ENCODE measurements around the gene CNTRL. TPM values are rescaled to one million over a fixed set of nuclear protein-coding genes. Genes with fewer than 3 reads are reported as not detected.

The CNTRL gene
- total and polyA plus RNA-seq, 2 experiments from 2014 or later: 3.4 to 7.9 TPM

- WGBS (ENCODE audit: low lambda C conversion rate, missing lambda C conversion rate): 90% methylated on average over 3 of the region's 3 CpGs
- DNase-seq (ENCODE audit: low spot score): no peak
- H3K9me3 ChIP-seq (ENCODE audit: low read depth): no peaks in the 10 kb centered on the region
- H3K79me2 ChIP-seq: no peaks in the 10 kb centered on the region
- no peaks in the 10 kb centered on the region for H4K20me1 ChIP-seq (ENCODE audit: insufficient read depth, poor library complexity, severe bottlenecking)
- no peak overlapping the region for H2AFZ ChIP-seq
- no peak overlapping the region for H3K4me3 ChIP-seq
- H3K27me3 ChIP-seq: no peaks in the 10 kb centered on the region
- TF ChIP-seq EZH2phosphoT487 (IDR thresholded peaks at IDR 0.05; ENCODE audit: low read depth, severe bottlenecking, unreplicated experiment): no peak
- no peak for TF ChIP-seq CTCF (IDR thresholded peaks at IDR 0.05; ENCODE audit: poor library complexity)
- TF ChIP-seq EZH2 (IDR thresholded peaks at IDR 0.05; ENCODE audit: borderline replicate concordance): no peak
- H3K36me3 ChIP-seq (replicated peaks; ENCODE audit: insufficient read depth, low read depth): no peaks in the 10 kb centered on the region
- H3K27ac ChIP-seq: no peak overlapping the region
- no peaks in the 10 kb centered on the region for H3K4me1 ChIP-seq (ENCODE audit: insufficient read depth)
- H3K9me2 ChIP-seq (replicated peaks; ENCODE audit: insufficient read depth): no peaks in the 10 kb centered on the region
- H3K4me2 ChIP-seq: no peak overlapping the region
Observed at GRCh38 chr9:121216271-121216805, 141.6 kb downstream of the CNTRL start.

DNA sequence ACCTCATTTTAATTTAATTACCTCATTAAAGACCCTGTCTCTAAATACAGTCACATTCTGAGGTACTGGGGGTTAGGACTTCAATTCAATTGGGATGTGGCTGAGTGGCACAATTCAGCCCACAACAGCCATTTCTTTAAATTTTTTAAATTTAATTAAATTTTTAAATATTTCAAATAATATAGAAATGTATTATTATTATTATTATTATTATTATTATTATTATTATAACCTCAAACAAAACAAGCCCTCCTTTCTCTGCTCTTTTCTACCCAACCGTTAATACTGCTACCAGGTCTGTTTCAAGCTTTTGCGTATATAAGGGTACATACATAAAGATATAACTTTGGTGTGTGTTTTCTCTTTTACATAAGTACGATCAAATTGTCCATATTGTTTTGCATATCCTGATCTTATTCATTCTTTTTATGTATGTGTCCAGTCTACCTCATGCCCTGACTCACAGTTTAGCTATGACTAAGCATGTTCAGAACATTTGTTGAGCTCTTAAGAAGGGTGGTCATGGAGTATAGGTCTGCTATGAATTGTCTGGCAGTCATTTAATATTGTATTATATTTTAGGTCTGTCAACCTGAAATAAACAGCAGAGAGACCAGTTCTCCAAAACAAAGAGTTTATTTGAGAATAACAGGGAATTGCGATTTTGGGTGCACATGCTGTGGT lies 143.0 kb downstream of the CNTRL start:
- H3K27me3 ChIP-seq: no peaks in the 10 kb centered on the region
- no peak for DNase-seq (ENCODE audit: low spot score)
- whole genome bisulfite sequencing (ENCODE audit: low lambda C conversion rate, missing lambda C conversion rate): 98% methylated on average over 4 of the region's 4 CpGs
- H3K27ac ChIP-seq: no peak overlapping the region
- no peaks in the 10 kb centered on the region for H3K79me2 ChIP-seq
- H4K20me1 ChIP-seq (ENCODE audit: insufficient read depth, poor library complexity, severe bottlenecking): no peaks in the 10 kb centered on the region
- TF ChIP-seq CTCF (IDR thresholded peaks at IDR 0.05; ENCODE audit: poor library complexity) (no peak), EZH2 (IDR thresholded peaks at IDR 0.05; ENCODE audit: borderline replicate concordance) (no peak), EZH2phosphoT487 (IDR thresholded peaks at IDR 0.05; ENCODE audit: low read depth, severe bottlenecking, unreplicated experiment) (no peak)
- no peak overlapping the region for H3K4me3 ChIP-seq
- no peaks in the 10 kb centered on the region for H3K36me3 ChIP-seq (replicated peaks; ENCODE audit: insufficient read depth, low read depth)
- H3K9me2 ChIP-seq (replicated peaks; ENCODE audit: insufficient read depth): no peaks in the 10 kb centered on the region
- no peaks in the 10 kb centered on the region for H3K4me1 ChIP-seq (ENCODE audit: insufficient read depth)
- no peaks in the 10 kb centered on the region for H3K9me3 ChIP-seq (ENCODE audit: low read depth)
- H2AFZ ChIP-seq: no peak overlapping the region
- H3K4me2 ChIP-seq: no peak overlapping the region

GRCh38 chr9:121218357-121219027 lies 143.7 kb downstream of the CNTRL start:
- Histone ChIP-seq H3K79me2 (no peaks in the 10 kb centered on the region), H3K27me3 (no peaks in the 10 kb centered on the region), H4K20me1 (ENCODE audit: insufficient read depth, poor library complexity, severe bottlenecking) (no peaks in the 10 kb centered on the region), H3K4me3 (no peak overlapping the region), H3K4me1 (ENCODE audit: insufficient read depth) (no peaks in the 10 kb centered on the region), H3K36me3 (replicated peaks; ENCODE audit: insufficient read depth, low read depth) (no peaks in the 10 kb centered on the region), H3K4me2 (no peak overlapping the region), H3K27ac (no peak overlapping the region), H3K9me3 (ENCODE audit: low read depth) (no peaks in the 10 kb centered on the region), H3K9me2 (replicated peaks; ENCODE audit: insufficient read depth) (no peaks in the 10 kb centered on the region), H2AFZ (no peak overlapping the region)
- 97% methylated on average over 8 of the region's 8 CpGs for WGBS (ENCODE audit: low lambda C conversion rate, missing lambda C conversion rate)
- TF ChIP-seq EZH2 (IDR thresholded peaks at IDR 0.05; ENCODE audit: borderline replicate concordance) (no peak), CTCF (IDR thresholded peaks at IDR 0.05; ENCODE audit: poor library complexity) (no peak), EZH2phosphoT487 (IDR thresholded peaks at IDR 0.05; ENCODE audit: low read depth, severe bottlenecking, unreplicated experiment) (no peak)
- no peak for DNase-seq (ENCODE audit: low spot score)

Measured in hepatocyte (in vitro differentiated cells).